NCI-H1930 (cell line): ENCODE measurements around the gene PTPRN2.
"Not testable (repeated sequence)": the region's sequence is repeated elsewhere in the genome, so short reads cannot be mapped to it uniquely, and the experiment has no call there.

Experiments used
- DNase-seq, 2 experiments: peaks; one replicate each; lab custom pipeline; 2025; lab: John Stamatoyannopoulos, UW

The PTPRN2 gene

GRCh38 chr7:158167373-158167772 lies 420.2 kb downstream of the PTPRN2 start:
- DNase-seq = no peak

- DNase-seq = no peak
Measured at GRCh38 chr7:158166386-158167340, 421.0 kb downstream of the PTPRN2 start.

GRCh38 chr7:158165711-158166110 lies 421.9 kb downstream of the PTPRN2 start:
- no peak for DNase-seq

GRCh38 chr7:158164101-158165095 lies 423.2 kb downstream of the PTPRN2 start:
- DNase-seq = no peak

GRCh38 chr7:158161194-158161593 lies 426.4 kb downstream of the PTPRN2 start:
- DNase-seq = no peak

- no peak for DNase-seq
Measured at GRCh38 chr7:158160199-158160598, 427.4 kb downstream of the PTPRN2 start.

GRCh38 chr7:158157460-158157859 lies 430.2 kb downstream of the PTPRN2 start:
- DNase-seq = no peak

- not testable (repeated sequence) for DNase-seq
Measured at GRCh38 chr7:158151273-158151672, 436.4 kb downstream of the PTPRN2 start.

GRCh38 chr7:158150234-158150633 lies 437.4 kb downstream of the PTPRN2 start:
- no peak for DNase-seq

- DNase-seq = not testable (repeated sequence)
Measured at GRCh38 chr7:158147431-158147830, 440.2 kb downstream of the PTPRN2 start.

GRCh38 chr7:158145370-158145769 lies 442.3 kb downstream of the PTPRN2 start:
- DNase-seq = no peak

GRCh38 chr7:158143196-158144120 lies 444.2 kb downstream of the PTPRN2 start:
- no peak for DNase-seq

- DNase-seq = no peak
Measured at GRCh38 chr7:158142657-158143056, 445.0 kb downstream of the PTPRN2 start.

- no peak for DNase-seq
Measured at GRCh38 chr7:158141806-158142518, 445.7 kb downstream of the PTPRN2 start.

- no peak for DNase-seq
Measured at GRCh38 chr7:158141221-158141582, 446.4 kb downstream of the PTPRN2 start.

- no peak for DNase-seq
Measured at GRCh38 chr7:158140538-158141220, 446.9 kb downstream of the PTPRN2 start.

- DNase-seq = no peak
Measured at GRCh38 chr7:158139499-158139898, 448.1 kb downstream of the PTPRN2 start.

- DNase-seq = no peak
Measured at GRCh38 chr7:158138329-158138597, 449.4 kb downstream of the PTPRN2 start.

- DNase-seq = no peak
Measured at GRCh38 chr7:158137516-158138328, 449.9 kb downstream of the PTPRN2 start.

GRCh38 chr7:158135931-158136330 lies 451.7 kb downstream of the PTPRN2 start:
- DNase-seq = no peak
